Measurements from ENCODE around the gene KLF11.
"Not testable (repeated sequence)": the region's sequence is repeated elsewhere in the genome, so short reads cannot be mapped to it uniquely, and the experiment has no call there.

The KLF11 gene

GRCh38 chr2:10015376-10015989, 27.9 kb upstream of the KLF11 start:
- DNase-seq (ENCODE audit: low read depth, low spot score); H3K4me3 ChIP-seq (ENCODE audit: low read length); H3K36me3 ChIP-seq (ENCODE audit: control insufficient read depth, insufficient read depth, low read length); H3K27me3 ChIP-seq (ENCODE audit: control insufficient read depth, insufficient read depth, low read length); H3K9me3 ChIP-seq (ENCODE audit: control insufficient read depth, insufficient read depth, low read length); H3K27ac ChIP-seq (ENCODE audit: low read length); H3K4me1 ChIP-seq (ENCODE audit: control insufficient read depth, insufficient read depth, low read length): not testable (repeated sequence)
- WGBS (ENCODE audit: insufficient coverage, insufficient read length) = no CpG with 5 or more reads among the region's 44 CpGs

GRCh38 chr2:10016001-10016801, 27.1 kb upstream of the KLF11 start:
- no peak overlapping the region for H3K27ac ChIP-seq (ENCODE audit: low read length)
- H3K27me3 ChIP-seq (ENCODE audit: control insufficient read depth, insufficient read depth, low read length) = no peaks in the 10 kb centered on the region
- no peaks in the 10 kb centered on the region for H3K36me3 ChIP-seq (ENCODE audit: control insufficient read depth, insufficient read depth, low read length)
- H3K9me3 ChIP-seq (ENCODE audit: control insufficient read depth, insufficient read depth, low read length) = no peaks in the 10 kb centered on the region
- no peaks in the 10 kb centered on the region for H3K4me1 ChIP-seq (ENCODE audit: control insufficient read depth, insufficient read depth, low read length)
- H3K4me3 ChIP-seq (ENCODE audit: low read length) = no peak overlapping the region
- DNase-seq (ENCODE audit: low read depth, low spot score) = no peak
- no CpG with 5 or more reads among the region's 35 CpGs for WGBS (ENCODE audit: insufficient coverage, insufficient read length)

GRCh38 chr2:10016802-10017258, 26.5 kb upstream of the KLF11 start:
- H3K4me1 ChIP-seq (ENCODE audit: control insufficient read depth, insufficient read depth, low read length) = no peaks in the 10 kb centered on the region
- no peak for DNase-seq (ENCODE audit: low read depth, low spot score)
- H3K27ac ChIP-seq (ENCODE audit: low read length) = no peak overlapping the region
- no peaks in the 10 kb centered on the region for H3K36me3 ChIP-seq (ENCODE audit: control insufficient read depth, insufficient read depth, low read length)
- H3K4me3 ChIP-seq (ENCODE audit: low read length) = no peak overlapping the region
- no peaks in the 10 kb centered on the region for H3K9me3 ChIP-seq (ENCODE audit: control insufficient read depth, insufficient read depth, low read length)
- WGBS (ENCODE audit: insufficient coverage, insufficient read length) = no CpG with 5 or more reads among the region's 8 CpGs
- no peaks in the 10 kb centered on the region for H3K27me3 ChIP-seq (ENCODE audit: control insufficient read depth, insufficient read depth, low read length)

GRCh38 chr2:10017313-10017941, 25.9 kb upstream of the KLF11 start:
- no peaks in the 10 kb centered on the region for H3K27me3 ChIP-seq (ENCODE audit: control insufficient read depth, insufficient read depth, low read length)
- WGBS (ENCODE audit: insufficient coverage, insufficient read length) = no CpG with 5 or more reads among the region's 5 CpGs

DNA sequence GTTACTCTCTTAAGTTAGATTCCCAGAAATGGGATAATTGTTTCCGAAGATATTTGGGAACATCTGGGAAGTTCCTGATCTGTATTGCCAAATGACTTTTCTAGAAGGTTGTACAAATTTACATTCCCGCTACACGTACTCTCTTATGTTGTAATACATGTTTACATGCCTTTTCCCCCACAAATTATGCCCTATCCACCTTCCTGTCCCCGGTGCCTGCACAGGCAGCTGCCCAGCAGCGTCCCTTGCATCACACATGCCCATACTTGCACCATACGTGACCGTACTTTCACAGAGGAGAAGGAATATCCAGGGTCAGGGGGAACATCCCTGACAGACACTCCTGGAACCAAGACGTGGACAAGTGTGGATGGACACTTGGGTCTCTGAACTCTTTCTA, 24.2 kb upstream of the KLF11 start:
- no peaks in the 10 kb centered on the region for H3K36me3 ChIP-seq (ENCODE audit: control insufficient read depth, insufficient read depth, low read length)
- WGBS (ENCODE audit: insufficient coverage, insufficient read length) = no CpG with 5 or more reads among the region's 8 CpGs
- DNase-seq (ENCODE audit: low read depth, low spot score) = no peak
- H3K9me3 ChIP-seq (ENCODE audit: control insufficient read depth, insufficient read depth, low read length) = no peaks in the 10 kb centered on the region
- no peaks in the 10 kb centered on the region for H3K27me3 ChIP-seq (ENCODE audit: control insufficient read depth, insufficient read depth, low read length)
- no peaks in the 10 kb centered on the region for H3K4me1 ChIP-seq (ENCODE audit: control insufficient read depth, insufficient read depth, low read length)
- H3K27ac ChIP-seq (ENCODE audit: low read length) = no peak overlapping the region
- H3K4me3 ChIP-seq (ENCODE audit: low read length) = no peak overlapping the region

More at GRCh38 chr2:10017313-10017941, 25.9 kb upstream of the KLF11 start:
- H3K27ac ChIP-seq (ENCODE audit: low read length) = no peak overlapping the region
- H3K36me3 ChIP-seq (ENCODE audit: control insufficient read depth, insufficient read depth, low read length) = no peaks in the 10 kb centered on the region
- no peaks in the 10 kb centered on the region for H3K4me1 ChIP-seq (ENCODE audit: control insufficient read depth, insufficient read depth, low read length)
- no peak for DNase-seq (ENCODE audit: low read depth, low spot score)
- H3K9me3 ChIP-seq (ENCODE audit: control insufficient read depth, insufficient read depth, low read length) = no peaks in the 10 kb centered on the region
- H3K4me3 ChIP-seq (ENCODE audit: low read length) = no peak overlapping the region

- Histone ChIP-seq H3K27ac (ENCODE audit: low read length) (no peak overlapping the region), H3K4me3 (ENCODE audit: low read length) (no peak overlapping the region), H3K27me3 (ENCODE audit: control insufficient read depth, insufficient read depth, low read length) (no peaks in the 10 kb centered on the region), H3K9me3 (ENCODE audit: control insufficient read depth, insufficient read depth, low read length) (no peaks in the 10 kb centered on the region), H3K36me3 (ENCODE audit: control insufficient read depth, insufficient read depth, low read length) (no peaks in the 10 kb centered on the region), H3K4me1 (ENCODE audit: control insufficient read depth, insufficient read depth, low read length) (no peaks in the 10 kb centered on the region)
- no peak for DNase-seq (ENCODE audit: low read depth, low spot score)
- WGBS (ENCODE audit: insufficient coverage, insufficient read length) = no CpG with 5 or more reads among the region's 27 CpGs
Observed at GRCh38 chr2:10019602-10020400, 23.5 kb upstream of the KLF11 start.

- no CpG with 5 or more reads among the region's 16 CpGs for WGBS (ENCODE audit: insufficient coverage, insufficient read length)
- DNase-seq (ENCODE audit: low read depth, low spot score) = no peak
- Histone ChIP-seq H3K27ac (ENCODE audit: low read length) (no peak overlapping the region), H3K4me1 (ENCODE audit: control insufficient read depth, insufficient read depth, low read length) (no peaks in the 10 kb centered on the region), H3K9me3 (ENCODE audit: control insufficient read depth, insufficient read depth, low read length) (no peaks in the 10 kb centered on the region), H3K36me3 (ENCODE audit: control insufficient read depth, insufficient read depth, low read length) (no peaks in the 10 kb centered on the region), H3K4me3 (ENCODE audit: low read length) (no peak overlapping the region), H3K27me3 (ENCODE audit: control insufficient read depth, insufficient read depth, low read length) (no peaks in the 10 kb centered on the region)
Observed at GRCh38 chr2:10022041-10022421, 21.3 kb upstream of the KLF11 start.

DNA sequence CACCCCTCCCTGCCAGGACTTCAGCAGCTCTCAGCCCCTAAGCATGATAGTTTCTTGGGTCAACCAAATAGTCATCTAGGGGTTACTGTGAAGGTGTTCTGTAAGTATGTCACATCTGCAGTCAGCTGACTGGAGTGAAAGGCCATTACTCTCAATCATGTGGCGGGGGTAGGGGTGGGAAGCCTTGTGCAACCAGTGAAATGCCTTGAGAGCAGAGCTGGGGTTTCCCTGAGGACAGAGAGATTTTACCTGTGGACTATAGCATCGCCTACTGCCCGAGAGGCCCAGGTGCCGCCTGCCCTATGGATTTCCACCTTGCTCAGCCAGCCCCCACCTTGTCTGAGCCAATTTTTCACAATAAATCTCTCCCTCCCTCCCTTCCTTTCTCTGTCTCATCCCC, 20.9 kb upstream of the KLF11 start:
- Histone ChIP-seq H3K36me3 (ENCODE audit: control insufficient read depth, insufficient read depth, low read length) (no peaks in the 10 kb centered on the region), H3K9me3 (ENCODE audit: control insufficient read depth, insufficient read depth, low read length) (no peaks in the 10 kb centered on the region), H3K4me3 (ENCODE audit: low read length) (no peak overlapping the region), H3K27me3 (ENCODE audit: control insufficient read depth, insufficient read depth, low read length) (no peaks in the 10 kb centered on the region), H3K4me1 (ENCODE audit: control insufficient read depth, insufficient read depth, low read length) (no peaks in the 10 kb centered on the region), H3K27ac (ENCODE audit: low read length) (no peak overlapping the region)
- DNase-seq (ENCODE audit: low read depth, low spot score) = no peak
- WGBS (ENCODE audit: insufficient coverage, insufficient read length) = no CpG with 5 or more reads among the region's 4 CpGs

GRCh38 chr2:10022966-10023662, 20.2 kb upstream of the KLF11 start:
- Histone ChIP-seq H3K36me3 (ENCODE audit: control insufficient read depth, insufficient read depth, low read length) (no peaks in the 10 kb centered on the region), H3K27ac (ENCODE audit: low read length) (no peak overlapping the region), H3K27me3 (ENCODE audit: control insufficient read depth, insufficient read depth, low read length) (no peaks in the 10 kb centered on the region), H3K4me3 (ENCODE audit: low read length) (no peak overlapping the region), H3K9me3 (ENCODE audit: control insufficient read depth, insufficient read depth, low read length) (no peaks in the 10 kb centered on the region), H3K4me1 (ENCODE audit: control insufficient read depth, insufficient read depth, low read length) (no peaks in the 10 kb centered on the region)
- no peak for DNase-seq (ENCODE audit: low read depth, low spot score)
- WGBS (ENCODE audit: insufficient coverage, insufficient read length) = no CpG with 5 or more reads among the region's 10 CpGs

All from iPS DF 6.9 (cell line).